Measurements from ENCODE around the gene SYT13. TPM values are rescaled to one million over a fixed set of nuclear protein-coding genes. Genes with fewer than 3 reads are reported as not detected.

Gene SYT13
- total and polyA plus RNA-seq, 9 donors: 0.13 to 1.0 (median 0.43) TPM; not detected in 4

- no peak for DNase-seq
- WGBS, 3 donors: 34 to 51% (median 38%) methylated on average over 2 of the region's 2 CpGs
- TF ChIP-seq EP300 (IDR thresholded peaks at IDR 0.05): no peak
- no peak for TF ChIP-seq POLR2A (IDR thresholded peaks at IDR 0.05)
- no peak for TF ChIP-seq CTCF (IDR thresholded peaks at IDR 0.05)
- Histone ChIP-seq H3K27me3 (no peaks in the 10 kb centered on the region), H3K27ac (no peak overlapping the region), H3K36me3 (no peaks in the 10 kb centered on the region), H3K9me3 (no peaks in the 10 kb centered on the region), H3K4me1 (ENCODE audit: insufficient read depth) (no peaks in the 10 kb centered on the region), H3K4me3 (no peak overlapping the region)
- intact Hi-C loops (cut with DNase I): loop anchor here in 1 of 4 donors (5.0 kb wide), 1 partner anchor 35 kb away; no protein-coding TSS in a partner anchor
Measured at GRCh38 chr11:45216901-45217300, 69.2 kb downstream of the SYT13 start.

GRCh38 chr11:45216031-45216430 lies 70.1 kb downstream of the SYT13 start:
- intact Hi-C loops (cut with DNase I): loop anchor here in 1 of 4 donors (5.0 kb wide), 1 partner anchor 34 kb away; no protein-coding TSS in a partner anchor
- Histone ChIP-seq H3K27me3 (no peaks in the 10 kb centered on the region), H3K4me3 (no peak overlapping the region), H3K36me3 (no peaks in the 10 kb centered on the region), H3K4me1 (ENCODE audit: insufficient read depth) (no peaks in the 10 kb centered on the region), H3K9me3 (no peaks in the 10 kb centered on the region), H3K27ac (no peak overlapping the region)
- WGBS, 3 donors: 90 to 100% (median 100%) methylated on average over 1 of the region's 1 CpG
- TF ChIP-seq CTCF (IDR thresholded peaks at IDR 0.05) (no peak), POLR2A (IDR thresholded peaks at IDR 0.05) (no peak), EP300 (IDR thresholded peaks at IDR 0.05) (no peak)
- DNase-seq: no peak

GRCh38 chr11:45215098-45215865 lies 70.9 kb downstream of the SYT13 start:
- Histone ChIP-seq H3K9me3 (no peaks in the 10 kb centered on the region), H3K27ac (no peak overlapping the region), H3K27me3 (no peaks in the 10 kb centered on the region), H3K4me1 (ENCODE audit: insufficient read depth) (peaks cover 5% of the 10 kb centered on the region), H3K4me3 (no peak overlapping the region), H3K36me3 (no peaks in the 10 kb centered on the region)
- TF ChIP-seq EP300 (IDR thresholded peaks at IDR 0.05) (no peak), POLR2A (IDR thresholded peaks at IDR 0.05) (no peak), CTCF (IDR thresholded peaks at IDR 0.05) (no peak)
- no peak for DNase-seq
- 75 to 89% (median 78%) methylated on average over 4 of the region's 4 CpGs for WGBS, 3 donors
- intact Hi-C loops (cut with DNase I): loop anchor here in 1 of 4 donors (5.0 kb wide), 1 partner anchor 33 kb away; no protein-coding TSS in a partner anchor

- no peak overlapping the region for H3K4me3 ChIP-seq
- DNase-seq: no peak
- H3K4me1 ChIP-seq (ENCODE audit: insufficient read depth): peaks cover 12% of the 10 kb centered on the region
- H3K27me3 ChIP-seq: no peaks in the 10 kb centered on the region
- no peak overlapping the region for H3K27ac ChIP-seq
- H3K9me3 ChIP-seq: no peaks in the 10 kb centered on the region
- intact Hi-C loops (cut with DNase I): no loop called here
- H3K36me3 ChIP-seq: no peaks in the 10 kb centered on the region
- TF ChIP-seq POLR2A (IDR thresholded peaks at IDR 0.05): no peak
- no peak for TF ChIP-seq EP300 (IDR thresholded peaks at IDR 0.05)
- TF ChIP-seq CTCF (IDR thresholded peaks at IDR 0.05): no peak
- 93 to 97% (median 93%) methylated on average over 1 of the region's 1 CpG for WGBS, 3 donors
Measured at GRCh38 chr11:45213717-45214116, 72.4 kb downstream of the SYT13 start.
